Stimulated activated CD4-positive, alpha-beta T cell treated with anti-CD3 and anti-CD28 coated beads, Interleukin-15, amount 100 ng/mL, for 1 hour (primary cell): ENCODE data around the gene SUGP2.
"Not testable (repeated sequence)": the region's sequence is repeated elsewhere in the genome, so short reads cannot be mapped to it uniquely, and the experiment has no call there.

Experiments
- DNase-seq, 2 donors: peaks; one replicate each; pipeline ENCODE4 v3.0.0-alpha.2; 2020; ENCODE audit warnings: low read depth in 1 of 2, low spot score in 1 of 2

The SUGP2 gene

DNA sequence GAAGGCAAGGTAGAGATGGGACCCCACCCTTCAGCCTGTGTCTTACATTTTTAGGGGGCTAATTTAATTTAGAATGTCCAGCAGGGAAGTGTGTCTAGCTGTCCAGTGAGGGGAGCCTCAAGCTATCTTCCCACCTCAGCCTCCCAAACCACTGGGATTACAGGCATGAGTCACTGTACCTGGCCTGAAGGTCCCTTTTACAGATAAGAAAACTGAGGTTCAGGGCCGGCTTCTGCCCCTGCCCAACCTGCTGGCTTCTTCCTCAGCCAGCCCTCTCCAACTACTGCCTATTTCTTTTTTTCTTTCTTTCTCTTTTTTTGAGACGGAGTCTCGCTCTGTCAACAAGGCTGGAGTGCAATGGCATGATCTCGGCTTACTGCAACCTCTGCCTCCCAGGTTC lies 72.9 kb downstream of the SUGP2 start:
- no peak for DNase-seq

DNA sequence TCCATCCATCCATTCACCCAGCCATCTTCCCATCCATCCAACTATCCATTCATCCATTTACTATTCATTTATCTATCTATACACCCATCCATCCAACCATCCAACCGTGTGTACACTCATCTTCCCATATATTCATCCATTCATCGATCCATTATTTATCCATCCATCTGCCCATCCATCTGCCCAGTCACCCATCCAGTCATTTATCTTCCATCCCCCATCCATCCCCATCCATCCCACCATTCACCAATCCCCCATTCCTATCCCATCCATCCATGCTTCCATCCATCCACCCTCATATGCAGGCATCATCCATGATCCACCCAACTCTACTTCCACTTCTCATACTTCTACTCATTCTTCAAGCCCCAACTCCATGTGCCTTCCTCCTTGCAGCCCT lies 78.3 kb downstream of the SUGP2 start:
- no peak for DNase-seq

- no peak for DNase-seq
These were observed 79.2 kb downstream of the SUGP2 start for GRCh38 chr19:18954094-18954493.

DNA sequence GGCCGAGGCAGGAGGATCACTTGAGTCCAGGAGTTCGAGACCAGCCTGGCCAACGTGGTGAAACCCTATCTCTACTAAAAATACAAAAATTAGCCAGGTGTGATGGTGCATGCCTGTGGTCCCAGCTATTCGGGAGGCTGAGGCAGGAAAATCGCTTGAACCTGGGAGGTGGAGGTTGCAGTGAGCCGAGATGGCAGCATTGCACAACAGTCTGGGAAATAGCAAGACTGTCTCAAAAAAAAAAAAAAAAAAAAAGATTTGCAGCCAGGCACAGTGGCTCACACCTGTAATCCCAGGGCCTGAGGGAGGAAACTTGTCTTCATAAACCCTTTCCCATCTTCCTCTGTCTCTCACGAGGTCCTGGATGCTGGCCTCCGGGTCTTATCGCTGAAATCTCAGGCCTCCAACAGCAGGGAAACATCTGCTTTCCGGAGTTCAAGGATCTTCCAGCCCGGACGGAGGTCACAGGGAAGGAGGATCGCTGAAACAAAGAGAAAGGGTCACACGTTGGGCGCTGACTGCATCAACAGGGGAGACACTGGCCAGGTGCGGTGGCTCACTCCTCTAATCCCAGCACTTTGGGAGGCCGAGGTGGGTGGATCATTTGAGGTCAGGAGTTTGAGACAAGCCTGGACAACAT lies 80.8 kb downstream of the SUGP2 start:
- DNase-seq, result not testable (repeated sequence)

GRCh38 chr19:18951721-18952281 lies 81.5 kb downstream of the SUGP2 start:
- no peak for DNase-seq

DNA sequence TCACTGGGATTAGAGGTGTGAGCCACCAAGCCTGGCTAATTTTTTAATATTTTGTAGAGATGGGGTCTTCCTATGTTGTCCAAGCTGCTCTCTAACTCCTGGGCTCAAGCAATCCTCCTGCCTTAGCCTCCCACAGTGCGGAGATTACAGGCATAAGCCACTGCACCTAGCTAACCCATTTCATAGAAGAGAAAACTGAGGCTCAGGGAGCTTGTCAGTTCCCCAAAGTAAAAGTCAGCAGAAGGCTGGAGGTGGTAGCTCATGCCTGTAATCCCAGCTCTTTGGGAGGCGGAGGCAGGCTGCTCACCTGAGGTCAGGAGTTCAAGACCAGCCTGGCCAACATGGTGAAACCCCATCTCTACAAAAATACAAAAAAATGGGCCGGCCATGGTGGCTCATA lies 83.5 kb downstream of the SUGP2 start:
- DNase-seq, result no peak

GRCh38 chr19:18948976-18949356 lies 84.4 kb downstream of the SUGP2 start:
- DNase-seq, result no peak

- no peak for DNase-seq
These were observed 85.0 kb downstream of the SUGP2 start for GRCh38 chr19:18948075-18948975.

GRCh38 chr19:18946918-18947317 lies 86.4 kb downstream of the SUGP2 start:
- DNase-seq, result no peak

DNA sequence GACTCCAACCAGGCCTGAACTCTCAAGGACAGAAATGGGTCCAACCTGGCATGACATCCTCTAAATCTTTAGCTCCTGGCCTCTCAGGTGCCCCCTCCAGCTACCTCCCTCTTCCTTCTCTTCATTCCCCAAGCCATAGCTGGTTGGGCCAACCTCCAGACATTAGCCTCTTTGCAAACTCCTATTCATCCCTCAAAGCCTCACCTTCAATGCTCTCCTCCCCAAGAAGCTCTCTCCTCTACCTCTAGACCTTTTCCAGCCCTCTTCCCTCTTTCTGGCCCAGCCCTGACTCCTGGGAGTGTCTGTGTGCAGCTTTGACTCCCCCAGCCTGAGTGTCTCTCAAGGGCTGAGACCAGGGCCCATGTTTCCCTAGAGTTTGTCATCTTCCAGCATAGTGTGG lies 87.0 kb downstream of the SUGP2 start:
- no peak for DNase-seq

GRCh38 chr19:18945297-18945696 lies 88.0 kb downstream of the SUGP2 start:
- DNase-seq, result no peak

GRCh38 chr19:18943465-18943864 lies 89.9 kb downstream of the SUGP2 start:
- no peak for DNase-seq

- DNase-seq, result no peak
These were observed 90.6 kb downstream of the SUGP2 start for GRCh38 chr19:18942692-18943091.

GRCh38 chr19:18941628-18942354 lies 91.5 kb downstream of the SUGP2 start:
- no peak for DNase-seq
